GM12892 (cell line): ENCODE data around the gene PTPRZ1.

Experiments used
- POLR2A ChIP-seq: IDR thresholded peaks from 2 replicates; pipeline ENCODE4 v1.6.1; 2011; ENCODE audit warnings: low read depth, low read length, control low read depth
- POLR2AphosphoS5 ChIP-seq: IDR thresholded peaks from 2 replicates; pipeline ENCODE4 v1.6.1; 2011; ENCODE audit warnings: low read depth, low read length, control low read depth
- TAF1 ChIP-seq: IDR thresholded peaks from 2 replicates; pipeline ENCODE4 v1.6.1; 2011; ENCODE audit warnings: low read depth, mild to moderate bottlenecking, control low read depth, low read length, borderline replicate concordance

DNA sequence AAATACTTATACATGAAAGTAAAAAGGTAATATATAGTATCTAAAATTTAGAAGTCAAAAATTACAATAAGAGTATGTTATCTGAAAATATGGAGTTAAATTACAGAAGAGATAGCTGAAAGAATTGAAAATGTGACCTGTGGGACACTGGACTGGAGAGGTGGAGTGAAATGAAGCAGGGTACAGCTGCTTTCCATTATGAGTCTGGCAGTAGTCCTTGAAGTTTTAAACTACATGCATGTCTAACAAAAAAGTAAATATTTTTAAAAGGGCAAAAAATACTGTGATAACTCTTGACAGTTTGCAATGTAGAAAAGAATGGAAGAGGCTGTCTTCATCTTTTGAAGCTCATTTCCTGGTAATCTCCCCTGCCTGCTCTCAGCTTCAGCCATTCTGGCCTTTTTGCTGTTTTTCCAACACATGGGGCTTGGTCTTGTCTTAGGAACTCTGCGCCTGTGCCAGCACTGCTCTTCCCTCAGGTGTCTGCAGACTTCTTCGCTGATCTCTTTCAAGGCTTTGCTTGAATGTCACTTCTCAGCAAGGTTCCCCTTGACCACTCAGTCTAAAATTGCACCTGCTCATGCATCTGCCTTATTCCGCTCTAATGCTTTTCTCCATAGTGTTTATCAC lies 36.9 kb downstream of the PTPRZ1 start:
- TF ChIP-seq POLR2A (no peak), TAF1 (no peak), POLR2AphosphoS5 (no peak)
